PFSK-1 (cell line): Measurements from ENCODE around the gene HIVEP2.

Experiments
- REST ChIP-seq, 2 experiments: IDR thresholded peaks; 2 replicates each; pipeline versions ENCODE4 v1.6.1 to v1.8.0; 2011 to 2012; ENCODE audit warnings: low read depth in 2 of 2, low read length in 2 of 2, control low read depth in 1 of 2, inconsistent platforms in 1 of 2, mild to moderate bottlenecking in 1 of 2, moderate library complexity in 1 of 2; ENCODE audit not compliant: insufficient read depth in 1 of 2
- SIN3A ChIP-seq: IDR thresholded peaks from 2 replicates; pipeline ENCODE4 v1.6.1; 2012; ENCODE audit warnings: mild to moderate bottlenecking, low read length, moderate library complexity, borderline replicate concordance; ENCODE audit not compliant: insufficient read depth
- TAF1 ChIP-seq: IDR thresholded peaks from 2 replicates; pipeline ENCODE4 v1.6.1; 2012; ENCODE audit warnings: low read length, control low read depth, borderline replicate concordance; ENCODE audit not compliant: insufficient read depth

DNA sequence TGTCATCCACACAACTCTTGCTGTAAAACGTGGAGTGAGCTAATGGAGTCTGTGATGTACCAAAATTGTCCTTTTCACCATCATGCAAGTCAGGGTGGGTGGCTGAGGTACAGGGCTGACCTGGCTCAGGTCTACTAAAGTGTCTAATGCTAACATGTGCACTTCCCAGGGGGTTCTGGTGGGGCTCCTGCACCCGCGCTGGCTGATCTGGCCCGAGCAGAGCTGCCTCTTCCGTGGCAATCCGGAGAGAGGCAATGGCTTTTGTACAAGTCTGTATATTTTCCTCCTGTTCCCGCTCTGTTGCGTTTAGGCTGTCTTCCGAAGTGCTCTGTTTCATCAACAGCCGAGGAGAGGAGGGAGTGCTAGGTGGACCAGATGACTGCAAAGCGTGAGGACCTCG is 191.8 kb downstream of the HIVEP2 start:
- TF ChIP-seq REST (IDR thresholded peaks at IDR 0.05; ENCODE audit: insufficient read depth in 1 of 2, low read depth in 2 of 2, low read length in 2 of 2), result no peak
- no peak for TF ChIP-seq SIN3A
- TF ChIP-seq TAF1, result no peak
